Tracheal epithelial cell (primary cell): ENCODE data around the gene CCDC92. TPM values are rescaled to one million over a fixed set of nuclear protein-coding genes. Genes with fewer than 3 reads are reported as not detected.

Experiments
- total RNA-seq: library from RNA; depleted of rRNA; stranded (reverse); fragments of >200 nt; gene quantifications from 2 replicates; pipeline ENCODE4 v1.2.1, GENCODE V29; 2014

The CCDC92 gene
- 4.0 and 5.1 TPM in 2 replicates for total RNA-seq

GRCh38 chr12:123972457-123973401, at the start of gene CCDC92, which contains the start of gene ZNF664:
TSS of gene CCDC92 (minus strand) at chr12:123972831. CDS start at chr12:123944305, 28,526 bp downstream.
TSS of gene ZNF664 (plus strand) at chr12:123973215. CDS start at chr12:124012145, 38,930 bp downstream.

Other genes with a start within 250 kb of the CCDC92 start
- gene DNAH10, start 210.5 kb downstream of the CCDC92 start, total RNA-seq: under 0.01 TPM in 2 replicates
- gene ZNF664, start 384 bp upstream of the CCDC92 start, total RNA-seq: 57.6 and 69.5 TPM in 2 replicates